ENCODE results near the gene TRIM52. TPM values are rescaled to one million over a fixed set of nuclear protein-coding genes. Genes with fewer than 3 reads are reported as not detected.
A peak's percentile ranks its signal among the peaks of the same experiment; 100 is the strongest.

Gene TRIM52
- total and polyA plus RNA-seq, 2 of the 13 experiments (the other 11 are each of a cell fraction or from before 2014, with no cell fraction given) = 7.2 to 11.6 TPM

DNA sequence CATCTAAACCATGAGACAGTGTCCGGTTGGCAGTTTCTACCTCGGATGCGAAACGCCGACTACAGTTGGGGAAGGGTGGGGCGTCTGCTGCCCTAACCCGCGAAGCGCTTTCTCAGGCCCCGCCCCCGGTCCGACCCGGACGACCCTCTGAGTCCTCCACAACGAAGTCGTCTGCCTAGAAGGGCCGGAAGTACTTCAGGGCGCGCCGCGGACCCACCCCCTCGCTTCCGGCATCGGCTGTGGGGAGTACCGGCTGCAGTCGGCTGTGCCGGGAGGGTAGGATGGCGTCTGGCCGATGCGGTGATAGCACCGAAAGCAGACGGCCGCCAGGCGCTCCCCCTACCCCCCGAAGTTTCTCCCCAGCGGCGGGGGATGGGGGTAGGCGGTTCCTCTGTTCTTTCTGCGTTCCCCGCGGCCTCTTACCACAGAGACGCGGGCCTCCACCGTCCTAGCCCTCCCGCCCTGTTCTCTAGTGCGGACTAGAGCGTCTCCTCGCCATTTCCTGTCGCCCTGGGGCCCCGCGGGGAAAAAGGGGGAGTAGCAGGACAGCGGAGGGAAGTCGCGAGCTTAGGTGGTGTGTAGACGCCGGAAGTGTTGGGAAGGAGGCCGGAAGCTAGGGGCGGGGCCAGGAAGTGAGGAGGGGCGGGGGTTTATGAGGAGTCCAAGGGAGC is 37.8 kb downstream of the TRIM52 start, which contains the start of gene TRIM41 (continued):
- peak; percentile 44; the same call in 1 of the 2 replicates for TF ChIP-seq ZNF746 (CRISPR knock-in tag; IDR thresholded peaks at IDR 0.05)
- peak; percentile 95 for TF ChIP-seq ZMAT3 (CRISPR knock-in tag; conservative IDR thresholded peaks at IDR 0.05)
- TF ChIP-seq ZSCAN22 (CRISPR knock-in tag; IDR thresholded peaks at IDR 0.05) = no peak; the same call in 1 of the 2 replicates
- TF ChIP-seq, protein P1, sequence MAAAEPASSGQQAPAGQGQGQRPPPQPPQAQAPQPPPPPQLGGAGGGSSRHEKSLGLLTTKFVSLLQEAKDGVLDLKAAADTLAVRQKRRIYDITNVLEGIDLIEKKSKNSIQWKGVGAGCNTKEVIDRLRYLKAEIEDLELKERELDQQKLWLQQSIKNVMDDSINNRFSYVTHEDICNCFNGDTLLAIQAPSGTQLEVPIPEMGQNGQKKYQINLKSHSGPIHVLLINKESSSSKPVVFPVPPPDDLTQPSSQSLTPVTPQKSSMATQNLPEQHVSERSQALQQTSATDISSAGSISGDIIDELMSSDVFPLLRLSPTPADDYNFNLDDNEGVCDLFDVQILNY (CRISPR knock-in tag; conservative IDR thresholded peaks at IDR 0.05) = no peak
- TF ChIP-seq ZNF777 (CRISPR knock-in tag; IDR thresholded peaks at IDR 0.05) = no peak
- TF ChIP-seq BRCA1 (CRISPR knock-in tag; IDR thresholded peaks at IDR 0.05) = no peak
- TF ChIP-seq ZFP36L1 (CRISPR knock-in tag; IDR thresholded peaks at IDR 0.05) = peak; percentile 19; the same call in 1 of the 2 replicates
- TF ChIP-seq, protein P2, sequence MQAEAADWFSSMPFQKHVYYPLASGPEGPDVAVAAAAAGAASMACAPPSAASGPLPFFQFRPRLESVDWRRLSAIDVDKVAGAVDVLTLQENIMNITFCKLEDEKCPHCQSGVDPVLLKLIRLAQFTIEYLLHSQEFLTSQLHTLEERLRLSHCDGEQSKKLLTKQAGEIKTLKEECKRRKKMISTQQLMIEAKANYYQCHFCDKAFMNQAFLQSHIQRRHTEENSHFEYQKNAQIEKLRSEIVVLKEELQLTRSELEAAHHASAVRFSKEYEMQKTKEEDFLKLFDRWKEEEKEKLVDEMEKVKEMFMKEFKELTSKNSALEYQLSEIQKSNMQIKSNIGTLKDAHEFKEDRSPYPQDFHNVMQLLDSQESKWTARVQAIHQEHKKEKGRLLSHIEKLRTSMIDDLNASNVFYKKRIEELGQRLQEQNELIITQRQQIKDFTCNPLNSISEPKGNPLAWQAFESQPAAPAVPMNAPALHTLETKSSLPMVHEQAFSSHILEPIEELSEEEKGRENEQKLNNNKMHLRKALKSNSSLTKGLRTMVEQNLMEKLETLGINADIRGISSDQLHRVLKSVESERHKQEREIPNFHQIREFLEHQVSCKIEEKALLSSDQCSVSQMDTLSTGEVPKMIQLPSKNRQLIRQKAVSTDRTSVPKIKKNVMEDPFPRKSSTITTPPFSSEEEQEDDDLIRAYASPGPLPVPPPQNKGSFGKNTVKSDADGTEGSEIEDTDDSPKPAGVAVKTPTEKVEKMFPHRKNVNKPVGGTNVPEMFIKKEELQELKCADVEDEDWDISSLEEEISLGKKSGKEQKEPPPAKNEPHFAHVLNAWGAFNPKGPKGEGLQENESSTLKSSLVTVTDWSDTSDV (CRISPR knock-in tag; IDR thresholded peaks at IDR 0.05) = peak; percentile 21; the same call in 1 of the 2 replicates
- TF ChIP-seq ZC3H13 (CRISPR knock-in tag; IDR thresholded peaks at IDR 0.05) = 0 out of 2 replicates have a peak, but pooled peaks have one; percentile 17
- no peak; the same call in 1 of the 2 replicates for TF ChIP-seq SNAI1 (CRISPR knock-in tag; IDR thresholded peaks at IDR 0.05; ENCODE audit: borderline replicate concordance)
- TF ChIP-seq UBTF (CRISPR knock-in tag; IDR thresholded peaks at IDR 0.05) = peak; percentile 69; the same call in 1 of the 2 replicates
- TF ChIP-seq AHR (CRISPR knock-in tag; IDR thresholded peaks at IDR 0.05) = peak; percentile 79
- TF ChIP-seq ZNF615 (CRISPR knock-in tag; IDR thresholded peaks at IDR 0.05; ENCODE audit: borderline replicate concordance) = no peak; the same call in 1 of the 2 replicates
- TF ChIP-seq NFYB (CRISPR knock-in tag; IDR thresholded peaks at IDR 0.05) = no peak
- TF ChIP-seq ZNF17 (CRISPR knock-in tag; IDR thresholded peaks at IDR 0.05) = no peak
- no peak for TF ChIP-seq SOX6 (IDR thresholded peaks at IDR 0.05)
- peak; percentile 76 for TF ChIP-seq SOX6 (CRISPR knock-in tag; IDR thresholded peaks at IDR 0.05)
- TF ChIP-seq SP4 (CRISPR knock-in tag; IDR thresholded peaks at IDR 0.05) = peak; percentile 80
- no peak for TF ChIP-seq PHB2 (IDR thresholded peaks at IDR 0.05; ENCODE audit: partially characterized antibody)
- TF ChIP-seq XRCC5 (optimal IDR thresholded peaks at IDR 0.05; ENCODE audit: low read length) = peak; percentile 83
- no peak for TF ChIP-seq LRRFIP1 (CRISPR knock-in tag; conservative IDR thresholded peaks at IDR 0.05)

All from HepG2 (cell line).